CD4-positive, alpha-beta T cell (primary cell): ENCODE data around the gene MAPK11. TPM values are rescaled to one million over a fixed set of nuclear protein-coding genes. Genes with fewer than 3 reads are reported as not detected.
A peak's percentile ranks its signal among the peaks of the same experiment; 100 is the strongest.

Experiments used
- ATAC-seq: fragments of 200-7000 bp; cut with Tn5 transposase; one replicate; pipeline ENCODE4 v1.10.0; 2022; ENCODE audit warnings: mild to moderate bottlenecking; ENCODE audit not compliant: poor library complexity
- CTCF ChIA-PET: fragments of 350-600 bp; sonication (Branson Sonifier 250); formaldehyde crosslinking; loops from one replicate; lab custom pipeline; 2021; ENCODE audit warnings: antibody characterized with exemption, inconsistent platforms; lab: Charles Lee
- POLR2A ChIA-PET: fragments of 350-600 bp; sonication (Branson Sonifier 250); formaldehyde crosslinking; loops from one replicate; lab custom pipeline; 2021; ENCODE audit warnings: antibody characterized with exemption, inconsistent platforms; lab: Charles Lee
- DNase-seq, 14 experiments: peaks; one replicate each; pipeline ENCODE4 v3.0.0-alpha.2; 2013 to 2020; ENCODE audit warnings: mixed read lengths in 2 of 14
- H3K27ac ChIP-seq, 2 donors: one replicate each; pipeline versions ENCODE4 v1.5.1 to v1.7.0; 2013; ENCODE audit warnings: low read length in 2 of 2, low read depth in 1 of 2, mild to moderate bottlenecking in 1 of 2
- H3K27me3 ChIP-seq, 2 experiments: 1 replicate in 1 of 2; 2 replicates in 1 of 2; pipeline versions ENCODE4 v1.6.1 to v1.7.0; 2013; ENCODE audit warnings: low read length in 2 of 2, control low read depth in 1 of 2, mild to moderate bottlenecking in 1 of 2, moderate library complexity in 1 of 2; ENCODE audit not compliant: insufficient read depth in 2 of 2, control insufficient read depth in 1 of 2
- H3K36me3 ChIP-seq: one replicate; pipeline ENCODE4 v1.6.1; 2013; ENCODE audit warnings: low read length, control low read depth; ENCODE audit not compliant: insufficient read depth
- H3K4me1 ChIP-seq: one replicate; pipeline ENCODE4 v1.6.1; 2013; ENCODE audit warnings: low read length, control low read depth; ENCODE audit not compliant: insufficient read depth
- H3K4me3 ChIP-seq: one replicate; pipeline ENCODE4 v1.5.1; 2013; ENCODE audit warnings: mild to moderate bottlenecking, low read length, moderate library complexity
- H3K9me3 ChIP-seq, 2 experiments: 1 replicate in 1 of 2; 2 replicates in 1 of 2; pipeline versions ENCODE4 v1.6.1 to v1.7.0; 2013; ENCODE audit warnings: low read length in 2 of 2, mild to moderate bottlenecking in 2 of 2, control low read depth in 1 of 2, moderate library complexity in 1 of 2; ENCODE audit not compliant: control insufficient read depth in 1 of 2, insufficient read depth in 1 of 2
- H3K27ac Mint-ChIP-seq: one replicate; pipeline ENCODE4 v1.8.0; 2020; ENCODE audit warnings: mixed read lengths
- H3K27me3 Mint-ChIP-seq: one replicate; pipeline ENCODE4 v1.8.0; 2021; ENCODE audit warnings: mixed read lengths
- H3K36me3 Mint-ChIP-seq: one replicate; pipeline ENCODE4 v1.8.0; 2021; ENCODE audit warnings: low read depth, mixed read lengths
- H3K4me1 Mint-ChIP-seq: one replicate; pipeline ENCODE4 v1.8.0; 2021; ENCODE audit warnings: low read depth, mixed read lengths
- H3K4me3 Mint-ChIP-seq: one replicate; pipeline ENCODE4 v1.8.0; 2020; ENCODE audit warnings: mild to moderate bottlenecking, mixed read lengths
- H3K9me3 Mint-ChIP-seq: one replicate; pipeline ENCODE4 v1.8.0; 2020; ENCODE audit warnings: mixed read lengths
- CTCF ChIP-seq: fragments of 200-600 bp; IDR thresholded peaks from one replicate; pipeline ENCODE4 v1.8.0; 2022; ENCODE audit warnings: antibody characterized with exemption, mild to moderate bottlenecking
- intact Hi-C, 2 experiments: fragments of 100-400 bp; cut with DNase I in 1 of 2; cut with micrococcal nuclease in 1 of 2; formaldehyde crosslinking; loops; one replicate each; pipeline versions ENCODE4 v1.15.1 to v1.9.0; 2023 to 2025; cut with DNase I, micrococcal nuclease
- total RNA-seq, 174 experiments: library from RNA in 2 of 174; stranded (reverse) in 2 of 174; gene quantifications; one replicate each; pipeline ENCODE4 v1.2.3 and lab custom pipeline; 2021 to 2026

MAPK11 gene
- total RNA-seq, 2 experiments from 2014 or later = 4.2 to 4.9 TPM

DNA sequence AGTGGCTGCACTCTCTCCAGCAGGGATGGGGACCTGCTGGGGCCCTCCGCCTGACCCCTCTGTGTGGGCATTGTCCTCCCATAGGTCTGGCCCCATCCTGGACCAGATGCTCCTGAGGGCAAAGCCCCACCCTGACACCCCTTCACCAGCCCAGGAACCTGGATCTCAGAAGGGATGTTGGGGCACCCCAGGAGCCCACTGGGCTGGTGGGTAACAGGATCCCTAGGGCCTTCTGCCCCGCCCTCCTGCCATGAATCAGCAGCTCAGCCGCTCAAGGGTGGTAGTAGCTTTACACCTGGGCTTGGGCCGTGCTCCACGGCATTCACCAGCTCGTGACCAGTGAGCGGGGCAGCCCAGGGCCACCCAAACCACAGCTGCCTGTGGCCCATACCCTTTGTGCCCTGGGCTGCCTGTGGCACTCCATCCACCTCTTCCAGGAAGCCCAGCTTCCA, 7.7 kb downstream of the MAPK11 start:
- Histone ChIP-seq H3K4me1 (peaks cover 22% of the 10 kb centered on the region), H3K4me3 (no peak overlapping the region), H3K36me3 (no peaks in the 10 kb centered on the region), H3K27me3 (peaks cover 23 to 29% of the 10 kb centered on the region in 2 experiments), H3K27ac (no peak overlapping the region), H3K9me3 (peaks cover 0 to 29% of the 10 kb centered on the region in 2 experiments)
- no peak for DNase-seq
- TF ChIP-seq CTCF = no peak
- Mint-ChIP-seq H3K9me3 (no peaks in the 10 kb centered on the region), H3K36me3 (no peaks in the 10 kb centered on the region), H3K4me3 (peak overlapping the region; percentile 60), H3K27ac (no peak overlapping the region), H3K27me3 (peaks cover 24% of the 10 kb centered on the region), H3K4me1 (peaks cover 7% of the 10 kb centered on the region)
- ChIA-PET POLR2A (no interaction called here), CTCF (interaction anchor here (1.5 kb wide), 1 partner anchor 80 kb away, joined by 3 read pairs; no protein-coding TSS in a partner anchor)
- ATAC-seq = no peak
- intact Hi-C loops = no loop called here

DNA sequence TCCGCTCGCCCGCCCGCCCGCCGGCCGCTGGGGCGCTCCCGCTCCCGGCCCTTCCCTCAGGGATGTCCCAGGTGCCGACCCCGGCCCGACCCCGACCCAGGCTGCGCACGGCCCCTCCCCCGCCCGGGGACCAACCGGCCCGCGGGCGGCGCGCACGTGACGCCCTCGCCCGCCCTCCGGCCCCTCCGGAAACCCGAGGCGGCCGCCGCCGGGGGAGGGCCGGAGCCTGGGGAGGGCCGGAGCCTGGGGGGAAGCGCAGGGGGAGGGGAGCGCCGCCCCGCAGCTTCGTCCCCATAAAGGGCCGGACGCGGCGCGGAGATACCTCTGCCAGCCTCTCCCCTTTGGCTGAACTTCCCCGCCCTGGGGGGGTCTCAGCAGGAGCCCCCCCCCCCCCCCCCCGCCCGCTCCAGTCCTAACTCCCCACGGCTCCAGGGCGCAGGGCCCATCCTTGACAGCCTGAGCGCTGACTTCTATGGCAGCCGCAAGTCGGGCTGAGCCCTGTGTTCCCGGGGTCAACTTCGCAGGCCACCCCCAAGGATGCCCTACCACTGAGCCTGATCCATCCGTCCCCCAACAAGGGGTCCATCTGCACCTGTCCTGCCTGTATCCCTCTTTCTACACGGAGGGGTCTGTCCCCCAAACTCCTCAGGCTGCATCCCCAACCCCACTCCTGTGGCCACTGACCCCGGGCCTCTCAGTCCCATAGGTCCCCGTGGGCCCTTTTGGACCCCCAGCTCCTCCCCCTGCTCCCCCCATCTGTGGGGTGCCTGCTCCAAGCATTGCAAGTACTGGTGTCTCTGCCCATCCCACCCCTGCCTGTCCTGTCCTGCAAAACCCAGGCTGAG, 8.3 kb downstream of the MAPK11 start, which contains the start of gene MAPK12:
MAPK12 (minus strand) TSS at position 69 of the 845 bp plus-strand sequence. CDS start 174 bp downstream, outside the sequence.
- H3K4me1 ChIP-seq = peaks cover 22% of the 10 kb centered on the region
- peaks cover 23 to 29% of the 10 kb centered on the region in 2 experiments for H3K27me3 ChIP-seq
- peaks cover 0 to 23% of the 10 kb centered on the region in 2 experiments for H3K9me3 ChIP-seq
- POLR2A ChIA-PET = interaction anchor here (1.0 kb wide), 1 partner anchor 11 kb away, joined by 3 read pairs; no protein-coding TSS in a partner anchor
- no peak within 1 kb of the TSS for H3K4me3 ChIP-seq
- Mint-ChIP-seq H3K9me3 (no peaks in the 10 kb centered on the region), H3K27ac (no peak within 1 kb of the TSS), H3K27me3 (peaks cover 24% of the 10 kb centered on the region), H3K36me3 (no peaks in the 10 kb centered on the region), H3K4me1 (peaks cover 7% of the 10 kb centered on the region), H3K4me3 (peak within 1 kb of the TSS; percentile 60)
- no peak for TF ChIP-seq CTCF
- DNase-seq (no peak), ATAC-seq (no peak)
- H3K36me3 ChIP-seq = no peaks in the 10 kb centered on the region
- intact Hi-C loops = no loop called here
- CTCF ChIA-PET = interaction anchor here (1.5 kb wide), 1 partner anchor 81 kb away, joined by 3 read pairs; no protein-coding TSS in a partner anchor
- H3K27ac ChIP-seq = no peak within 1 kb of the TSS

DNA sequence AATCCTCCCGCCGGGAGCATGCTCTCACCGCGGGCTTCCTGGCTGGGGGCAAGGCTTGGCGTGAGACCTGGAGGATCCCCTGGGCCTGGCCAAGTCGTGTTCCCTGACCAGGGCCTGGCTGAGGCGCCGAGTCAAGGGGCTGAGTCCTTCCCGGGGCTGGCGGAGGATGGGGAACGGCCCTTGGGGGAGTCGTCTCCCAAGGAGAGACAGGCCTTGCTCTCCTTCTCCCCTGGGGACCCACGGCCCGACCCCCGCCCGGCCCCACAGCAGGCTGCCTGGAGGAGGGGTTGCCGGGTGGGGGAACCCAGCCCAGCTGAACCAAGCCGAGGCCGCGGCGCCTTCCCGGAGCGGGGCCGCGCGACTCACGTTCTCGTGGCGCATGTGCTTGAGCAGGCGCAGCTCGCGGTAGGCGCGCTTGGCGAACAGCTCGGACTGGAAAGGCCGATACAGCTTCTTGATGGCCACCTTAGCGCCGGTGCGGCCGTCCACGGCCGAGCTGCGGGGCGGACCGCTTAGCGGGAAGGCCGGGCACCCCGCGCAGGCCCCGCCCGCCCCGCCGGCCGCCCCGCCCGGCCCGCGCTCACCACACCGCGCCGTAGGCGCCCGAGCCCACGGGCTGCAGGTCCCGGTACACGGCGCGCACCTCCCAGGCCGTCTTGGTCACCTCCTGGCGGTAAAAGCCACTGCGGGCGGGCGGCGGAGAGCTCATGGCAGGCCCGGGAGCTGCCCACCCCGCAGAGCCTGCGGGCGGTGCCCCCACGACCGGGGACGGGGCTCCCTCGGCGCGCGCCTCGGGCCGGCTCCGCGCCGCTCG, 9.2 kb downstream of the MAPK11 start:
- peaks cover 24% of the 10 kb centered on the region for H3K27me3 Mint-ChIP-seq
- no peak overlapping the region for H3K4me3 ChIP-seq
- peaks cover 0 to 19% of the 10 kb centered on the region in 2 experiments for H3K9me3 ChIP-seq
- no peak overlapping the region for H3K27ac ChIP-seq
- no peaks in the 10 kb centered on the region for H3K9me3 Mint-ChIP-seq
- peaks cover 23 to 29% of the 10 kb centered on the region in 2 experiments for H3K27me3 ChIP-seq
- no peak overlapping the region for H3K4me3 Mint-ChIP-seq
- TF ChIP-seq CTCF = no peak
- peaks cover 7% of the 10 kb centered on the region for H3K4me1 Mint-ChIP-seq
- ChIA-PET POLR2A (interaction anchor here (1.0 kb wide), 1 partner anchor 11 kb away, joined by 3 read pairs; no protein-coding TSS in a partner anchor), CTCF (no interaction called here)
- intact Hi-C loops = no loop called here
- H3K27ac Mint-ChIP-seq = no peak overlapping the region
- peaks cover 22% of the 10 kb centered on the region for H3K4me1 ChIP-seq
- ATAC-seq (no peak), DNase-seq (peak in 1 of 14 experiments; percentile 46)
- no peaks in the 10 kb centered on the region for H3K36me3 ChIP-seq
- H3K36me3 Mint-ChIP-seq = no peaks in the 10 kb centered on the region
